IPS-18a (cell line): Measurements from ENCODE around the gene CFAP46.

ENCODE experiments used
- H3K27ac ChIP-seq: one replicate; pipeline ENCODE4 v1.5.1; 2013; ENCODE audit warnings: low read length
- H3K27me3 ChIP-seq: one replicate; pipeline ENCODE4 v1.6.1; 2013; ENCODE audit warnings: mild to moderate bottlenecking, low read length; ENCODE audit not compliant: control insufficient read depth, insufficient read depth
- H3K36me3 ChIP-seq: one replicate; pipeline ENCODE4 v1.6.1; 2013; ENCODE audit warnings: low read depth, low read length; ENCODE audit not compliant: control insufficient read depth
- H3K4me1 ChIP-seq: one replicate; pipeline ENCODE4 v1.6.1; 2013; ENCODE audit warnings: low read depth, low read length; ENCODE audit not compliant: control insufficient read depth
- H3K4me3 ChIP-seq: one replicate; pipeline ENCODE4 v1.5.1; 2013; ENCODE audit warnings: low read length
- H3K9ac ChIP-seq: one replicate; pipeline ENCODE4 v1.6.1; 2013; ENCODE audit warnings: mild to moderate bottlenecking, low read length, moderate library complexity
- H3K9me3 ChIP-seq: one replicate; pipeline ENCODE4 v1.6.1; 2013; ENCODE audit warnings: low read depth, low read length; ENCODE audit not compliant: control insufficient read depth

CFAP46 gene

DNA sequence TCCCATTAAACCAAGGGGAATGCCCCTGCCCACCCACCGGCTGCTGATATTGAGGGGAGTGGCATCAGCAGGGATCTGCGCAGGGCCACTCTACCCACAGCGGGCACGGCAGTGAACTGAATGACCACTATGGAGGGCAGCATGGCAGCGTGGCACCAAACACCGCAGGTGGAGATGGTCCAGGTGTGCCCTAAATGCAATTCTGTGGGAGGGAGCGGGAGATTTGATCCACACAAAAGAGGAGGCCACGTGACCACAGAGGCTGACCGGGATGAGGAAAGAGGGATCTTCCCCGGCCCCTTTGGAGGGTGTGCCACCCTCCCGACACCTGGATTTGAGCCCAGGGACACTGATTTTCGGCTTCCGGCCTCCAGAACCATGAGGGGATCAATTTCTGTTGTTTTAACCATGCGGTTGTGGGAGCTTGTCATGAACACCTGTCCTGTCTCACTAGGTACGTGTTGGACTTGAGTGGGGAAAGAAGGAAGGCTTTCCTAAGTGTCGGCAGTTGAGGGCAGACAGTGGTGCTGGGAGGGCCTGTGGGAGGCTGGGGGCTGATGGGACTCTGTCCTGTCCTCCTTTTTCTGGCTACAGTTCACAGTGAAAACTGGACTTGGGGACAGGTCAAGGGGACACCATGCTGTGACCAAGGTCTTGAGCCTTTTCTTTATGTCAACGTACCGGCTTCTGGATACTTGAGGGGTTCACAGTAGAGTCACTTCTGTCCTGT lies 66.1 kb downstream of the CFAP46 start:
- H3K4me1 ChIP-seq: peaks cover 3% of the 10 kb centered on the region
- H3K9me3 ChIP-seq: no peaks in the 10 kb centered on the region
- no peaks in the 10 kb centered on the region for H3K27me3 ChIP-seq
- no peak overlapping the region for H3K4me3 ChIP-seq
- H3K27ac ChIP-seq: no peak overlapping the region
- no peak overlapping the region for H3K9ac ChIP-seq
- no peaks in the 10 kb centered on the region for H3K36me3 ChIP-seq

DNA sequence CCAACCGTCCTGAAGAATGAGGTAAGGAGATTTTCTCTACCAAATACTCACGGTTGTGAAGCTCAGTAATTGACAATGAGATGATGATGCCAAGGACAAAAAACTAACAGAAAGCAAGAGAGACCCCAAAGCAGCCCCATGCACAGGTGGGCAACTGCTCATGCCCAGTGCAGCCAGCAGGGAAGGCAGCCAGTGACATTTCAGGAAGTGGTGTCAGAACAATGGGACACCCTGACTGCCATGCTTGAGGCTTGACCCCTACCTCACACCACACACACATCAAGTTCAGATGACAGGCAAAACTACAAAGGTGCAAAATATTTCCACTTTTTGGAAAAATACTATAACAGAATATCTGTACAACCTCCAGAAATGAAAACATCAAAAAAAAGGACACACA lies 66.9 kb downstream of the CFAP46 start:
- H3K9me3 ChIP-seq: no peaks in the 10 kb centered on the region
- no peak overlapping the region for H3K27ac ChIP-seq

DNA sequence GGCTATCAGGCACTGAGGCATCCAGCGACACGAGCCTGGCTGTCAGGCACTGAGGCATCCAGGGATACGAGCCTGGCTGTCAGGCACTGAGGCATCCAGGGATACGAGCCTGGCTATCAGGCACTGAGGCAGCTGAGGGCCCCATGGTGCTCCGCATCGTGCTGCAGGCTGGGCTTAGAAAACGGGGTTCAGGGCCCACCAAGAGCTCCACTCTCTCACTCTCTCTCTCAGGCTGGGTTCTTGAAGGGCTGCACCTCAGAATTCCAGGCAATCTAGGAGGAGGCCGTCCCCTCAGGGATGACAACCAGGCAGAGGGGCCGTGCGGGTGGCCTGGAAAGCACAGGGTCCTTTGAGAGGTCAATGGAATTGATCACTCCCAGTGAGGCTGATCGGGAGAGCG lies 69.0 kb downstream of the CFAP46 start:
- Histone ChIP-seq H3K4me3 (no peak overlapping the region), H3K4me1 (no peaks in the 10 kb centered on the region), H3K9me3 (no peaks in the 10 kb centered on the region), H3K9ac (no peak overlapping the region), H3K27me3 (no peaks in the 10 kb centered on the region), H3K36me3 (no peaks in the 10 kb centered on the region), H3K27ac (no peak overlapping the region)

More for the DNA sequence above, 66.9 kb downstream of the CFAP46 start:
- no peaks in the 10 kb centered on the region for H3K36me3 ChIP-seq
- no peak overlapping the region for H3K9ac ChIP-seq
- no peaks in the 10 kb centered on the region for H3K27me3 ChIP-seq
- no peak overlapping the region for H3K4me3 ChIP-seq
- H3K4me1 ChIP-seq: peaks cover 3% of the 10 kb centered on the region

DNA sequence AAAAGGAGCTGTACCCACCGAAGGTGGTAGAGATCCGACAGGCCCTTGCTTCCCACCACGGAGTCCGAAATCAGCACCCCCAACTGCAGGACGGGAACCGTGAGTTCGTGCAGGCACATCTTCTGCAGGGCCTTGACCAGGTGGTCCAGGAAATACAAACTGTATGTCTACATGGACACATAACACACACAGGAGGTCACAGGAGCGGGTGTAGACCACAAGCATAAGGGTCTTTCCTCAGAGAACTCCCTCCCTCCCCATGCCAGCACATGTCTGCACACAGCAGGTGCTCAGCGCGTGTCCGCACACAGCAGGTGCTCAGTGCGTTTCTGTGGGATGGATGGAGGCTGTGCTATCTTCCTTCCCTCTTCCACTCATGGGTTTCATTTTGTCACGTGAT lies 69.7 kb downstream of the CFAP46 start:
- H3K9ac ChIP-seq: no peak overlapping the region
- no peak overlapping the region for H3K4me3 ChIP-seq
- no peaks in the 10 kb centered on the region for H3K4me1 ChIP-seq
- H3K9me3 ChIP-seq: no peaks in the 10 kb centered on the region
- no peaks in the 10 kb centered on the region for H3K27me3 ChIP-seq
- H3K36me3 ChIP-seq: no peaks in the 10 kb centered on the region
- H3K27ac ChIP-seq: no peak overlapping the region

DNA sequence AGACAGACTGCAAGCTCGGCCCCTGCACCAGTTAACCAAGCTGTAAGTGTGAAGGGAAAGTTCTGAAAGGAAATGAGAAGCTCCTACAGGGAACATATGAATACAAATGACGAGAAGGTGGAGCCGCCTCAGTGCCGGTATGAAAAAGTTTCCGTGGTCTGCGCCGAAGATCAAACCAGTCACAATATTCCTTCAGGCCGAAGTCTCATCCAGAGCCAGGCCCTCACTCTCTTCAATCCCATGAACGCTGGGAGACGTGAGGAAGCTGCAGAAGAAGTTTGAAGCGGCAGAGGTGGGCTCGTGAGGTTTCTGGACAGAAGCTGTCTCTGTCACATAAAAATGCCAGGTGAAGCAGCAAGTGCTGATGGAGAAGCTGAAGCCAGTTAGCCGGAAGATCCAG lies 71.9 kb downstream of the CFAP46 start:
- H3K27ac ChIP-seq: no peak overlapping the region
- no peaks in the 10 kb centered on the region for H3K36me3 ChIP-seq
- no peaks in the 10 kb centered on the region for H3K27me3 ChIP-seq
- H3K4me3 ChIP-seq: no peak overlapping the region
- no peak overlapping the region for H3K9ac ChIP-seq
- no peaks in the 10 kb centered on the region for H3K9me3 ChIP-seq
- no peaks in the 10 kb centered on the region for H3K4me1 ChIP-seq

DNA sequence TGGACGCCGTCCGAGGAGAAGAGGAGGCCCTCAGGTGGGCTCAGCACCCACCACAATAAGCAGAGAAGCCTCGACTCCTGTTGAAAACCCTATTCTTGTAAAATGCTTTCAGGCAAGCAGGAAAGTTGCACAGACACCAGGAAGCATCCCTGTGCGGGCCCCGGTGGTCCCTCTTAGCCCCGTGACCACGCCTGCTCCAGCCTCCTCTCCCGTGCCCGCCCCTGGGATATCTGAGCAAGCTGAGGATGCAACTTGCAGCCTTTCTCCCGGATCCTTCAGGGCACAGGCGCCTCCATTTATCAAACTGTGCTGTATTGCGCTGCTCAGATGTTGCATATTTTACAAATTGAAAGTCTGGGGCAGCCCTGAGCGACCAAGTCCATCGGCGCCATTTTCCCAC lies 72.7 kb downstream of the CFAP46 start:
- Histone ChIP-seq H3K4me3 (no peak overlapping the region), H3K36me3 (no peaks in the 10 kb centered on the region), H3K4me1 (no peaks in the 10 kb centered on the region), H3K9ac (no peak overlapping the region), H3K27ac (no peak overlapping the region), H3K27me3 (no peaks in the 10 kb centered on the region), H3K9me3 (no peaks in the 10 kb centered on the region)

DNA sequence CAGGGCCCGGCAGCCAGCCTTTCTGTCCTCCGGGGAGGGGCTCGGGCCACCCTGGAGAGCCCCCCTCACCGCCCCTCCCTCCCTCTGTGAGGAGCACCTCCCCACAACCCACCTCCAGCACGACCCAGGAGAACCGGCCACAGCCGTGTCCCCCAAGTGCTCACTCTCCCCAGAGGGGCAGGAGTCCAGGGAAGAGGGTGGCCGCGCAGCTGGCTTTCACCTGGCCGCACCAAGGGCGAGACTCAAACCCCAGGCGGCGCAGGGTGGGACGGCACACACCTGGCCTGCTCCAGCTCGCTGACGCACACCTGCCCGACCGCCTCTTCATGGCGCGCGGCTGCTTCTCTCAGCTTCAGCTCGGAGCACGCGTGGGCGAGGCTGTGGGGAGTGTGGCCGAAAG lies 73.4 kb downstream of the CFAP46 start:
- Histone ChIP-seq H3K4me3 (no peak overlapping the region), H3K27ac (no peak overlapping the region), H3K27me3 (no peaks in the 10 kb centered on the region), H3K4me1 (no peaks in the 10 kb centered on the region), H3K9ac (no peak overlapping the region), H3K36me3 (no peaks in the 10 kb centered on the region), H3K9me3 (no peaks in the 10 kb centered on the region)

DNA sequence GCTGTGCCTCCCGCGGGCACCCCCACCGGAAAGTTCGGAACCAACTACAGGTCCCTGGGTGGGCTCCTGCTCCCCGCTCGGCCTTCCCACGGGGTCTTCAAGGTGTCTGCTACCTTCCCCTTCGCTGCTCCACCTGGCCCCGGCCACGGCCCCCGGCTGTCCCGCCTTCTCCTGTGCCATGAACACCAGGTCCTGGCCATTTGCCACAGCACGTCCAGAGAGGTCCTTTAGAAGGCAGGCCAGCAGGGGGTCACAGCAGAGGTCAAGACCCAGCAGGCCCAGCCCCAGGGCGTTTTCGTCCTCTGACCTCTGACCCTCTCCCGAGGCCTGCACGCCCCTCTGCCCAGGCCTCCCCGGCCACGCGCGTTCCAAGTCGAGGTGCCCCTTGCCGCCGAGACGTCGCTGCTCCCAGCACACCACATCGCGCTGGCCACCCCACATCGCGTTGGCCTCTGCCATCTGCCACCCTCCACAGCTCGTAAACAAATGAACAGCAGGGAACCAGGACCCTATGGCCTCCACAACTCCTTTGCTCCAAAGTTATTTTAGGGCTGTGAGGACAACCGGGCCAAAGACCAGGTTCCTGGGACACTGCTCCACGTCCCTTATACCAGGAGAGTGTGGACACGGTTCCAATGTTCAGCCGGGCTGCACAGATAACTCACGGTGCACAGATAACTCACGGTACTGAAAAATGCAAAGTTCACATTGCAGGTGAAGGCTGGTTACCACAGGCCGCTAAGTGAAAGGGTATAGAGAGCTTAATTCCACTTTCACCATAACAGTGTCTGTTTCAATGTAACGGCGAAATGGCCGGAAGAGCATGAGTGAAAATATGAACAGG lies 74.3 kb downstream of the CFAP46 start:
- no peaks in the 10 kb centered on the region for H3K4me1 ChIP-seq
- H3K4me3 ChIP-seq: no peak overlapping the region
- no peaks in the 10 kb centered on the region for H3K9me3 ChIP-seq
- H3K27ac ChIP-seq: no peak overlapping the region
- no peak overlapping the region for H3K9ac ChIP-seq
- no peaks in the 10 kb centered on the region for H3K36me3 ChIP-seq
- no peaks in the 10 kb centered on the region for H3K27me3 ChIP-seq

DNA sequence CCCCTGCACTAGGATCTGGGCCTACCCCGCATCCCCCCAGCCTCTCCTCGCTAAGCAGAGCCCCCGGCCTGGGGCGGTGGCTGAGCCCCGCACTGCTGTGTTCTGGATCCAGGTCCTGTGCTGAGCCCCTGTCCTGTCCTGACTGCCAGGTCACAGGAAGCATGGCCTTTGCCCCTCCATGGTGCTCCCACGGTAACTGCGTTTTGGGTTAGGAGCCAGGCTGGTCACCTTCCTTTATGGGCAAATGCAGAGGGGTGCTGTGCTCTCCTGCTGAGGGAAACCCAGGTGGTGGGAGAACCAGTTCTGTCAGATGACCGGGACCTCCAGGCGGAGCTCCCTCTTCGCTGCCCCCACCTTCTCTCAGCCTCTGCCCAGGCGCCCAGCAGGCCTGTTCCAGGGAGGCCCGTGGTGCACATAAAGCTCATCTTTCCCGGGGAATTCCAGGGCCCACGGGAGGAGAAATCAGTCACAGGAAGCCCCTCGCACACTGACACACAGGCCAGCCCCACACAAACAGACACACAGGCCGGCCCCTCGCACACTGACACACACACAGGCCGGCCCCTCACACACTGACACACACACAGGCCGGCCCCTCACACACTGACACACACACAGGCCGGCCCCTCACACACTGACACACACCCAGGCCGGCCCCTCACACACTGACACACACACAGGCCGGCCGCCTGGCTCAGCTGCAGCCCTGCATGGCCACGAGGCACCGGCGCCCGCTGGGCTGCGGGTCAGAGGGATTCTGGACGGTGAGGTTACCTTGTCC lies 75.6 kb downstream of the CFAP46 start:
- no peak overlapping the region for H3K27ac ChIP-seq
- H3K4me3 ChIP-seq: no peak overlapping the region
- H3K4me1 ChIP-seq: no peaks in the 10 kb centered on the region
- no peaks in the 10 kb centered on the region for H3K27me3 ChIP-seq
- no peak overlapping the region for H3K9ac ChIP-seq
- no peaks in the 10 kb centered on the region for H3K9me3 ChIP-seq
- H3K36me3 ChIP-seq: no peaks in the 10 kb centered on the region

DNA sequence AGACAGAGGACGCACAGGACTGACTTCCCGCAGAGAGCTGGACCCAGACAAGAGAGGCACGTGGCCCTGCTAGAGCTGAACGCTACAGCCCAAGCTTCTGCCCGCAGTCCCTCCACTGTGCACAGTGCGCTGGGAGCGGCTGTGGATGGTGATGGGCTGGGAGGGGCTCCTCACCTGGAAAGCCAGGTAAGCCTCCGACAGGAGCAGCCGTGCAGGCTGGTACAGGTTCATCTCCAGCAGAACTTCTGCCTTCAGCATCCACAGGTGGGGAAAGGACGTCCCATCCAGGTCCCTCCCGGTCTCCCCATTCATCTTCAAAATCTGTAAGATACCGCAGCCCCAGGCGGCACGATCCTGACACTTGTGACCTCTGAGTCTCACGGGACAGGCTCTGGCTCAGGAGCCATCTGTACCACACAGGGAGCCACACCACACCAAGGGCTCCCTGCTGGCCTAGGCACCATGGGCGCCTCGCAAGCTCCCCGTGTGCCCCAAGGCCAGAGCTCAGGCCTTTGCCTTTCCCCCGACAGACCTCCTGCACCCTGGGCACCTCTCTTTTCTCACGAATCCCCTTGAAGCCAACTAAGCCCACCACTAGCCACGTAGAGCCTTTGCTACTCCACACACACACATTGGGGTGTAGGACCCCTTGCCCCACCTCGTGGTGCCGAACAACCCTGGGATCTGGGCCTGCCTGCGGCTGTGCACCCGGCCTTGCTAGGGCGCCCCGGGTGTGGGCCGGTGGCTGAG lies 76.3 kb downstream of the CFAP46 start:
- no peak overlapping the region for H3K27ac ChIP-seq

DNA sequence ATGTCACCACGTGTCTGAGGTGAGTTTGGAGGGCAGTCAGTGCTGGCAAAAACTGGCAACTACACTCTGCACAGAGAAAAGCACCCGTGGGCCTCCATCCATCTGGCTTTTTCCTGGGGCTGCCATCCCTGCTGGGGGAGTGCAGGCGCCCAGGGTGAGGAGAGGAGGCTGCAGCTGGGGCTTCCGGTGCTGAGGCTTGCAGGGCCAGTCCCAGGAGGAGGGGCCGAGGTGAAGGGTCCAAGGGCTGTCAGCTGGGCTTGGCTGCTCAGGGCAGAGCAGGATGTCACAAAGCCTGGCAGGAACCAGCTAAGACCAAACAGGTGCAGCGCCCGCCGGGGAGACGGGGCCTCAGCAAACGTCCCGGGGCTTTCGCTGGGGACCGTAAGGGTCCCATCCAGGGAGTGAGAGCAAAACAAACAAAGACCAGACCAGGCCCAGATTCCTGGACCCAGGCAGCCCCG lies 77.2 kb downstream of the CFAP46 start:
- no peaks in the 10 kb centered on the region for H3K9me3 ChIP-seq
- no peaks in the 10 kb centered on the region for H3K27me3 ChIP-seq
- H3K4me1 ChIP-seq: no peaks in the 10 kb centered on the region
- H3K9ac ChIP-seq: no peak overlapping the region
- no peak overlapping the region for H3K4me3 ChIP-seq
- H3K27ac ChIP-seq: no peak overlapping the region
- H3K36me3 ChIP-seq: no peaks in the 10 kb centered on the region

More for the DNA sequence above, 76.3 kb downstream of the CFAP46 start:
- H3K4me1 ChIP-seq: no peaks in the 10 kb centered on the region
- no peak overlapping the region for H3K4me3 ChIP-seq
- no peaks in the 10 kb centered on the region for H3K27me3 ChIP-seq
- H3K9ac ChIP-seq: no peak overlapping the region
- H3K36me3 ChIP-seq: no peaks in the 10 kb centered on the region
- H3K9me3 ChIP-seq: no peaks in the 10 kb centered on the region
